ENCODE data around the gene FAM8A1.

GRCh38 chr6:17574866-17575560, 25.1 kb upstream of the FAM8A1 start:
- TF ChIP-seq MAX (IDR thresholded peaks at IDR 0.05; ENCODE audit: low read depth), result no peak
- no peak for TF ChIP-seq POLR2AphosphoS5 (IDR thresholded peaks at IDR 0.05; ENCODE audit: low read depth, low read length)
- TF ChIP-seq CTCF (IDR thresholded peaks at IDR 0.05), result no peak
- TF ChIP-seq FOXM1 (IDR thresholded peaks at IDR 0.05; ENCODE audit: low read depth), result no peak
- TF ChIP-seq EZH2phosphoT487 (IDR thresholded peaks at IDR 0.05; ENCODE audit: borderline replicate concordance, low read depth), result no peak
- no peak for TF ChIP-seq REST (IDR thresholded peaks at IDR 0.05; ENCODE audit: low read depth, low read length)
- no peak for TF ChIP-seq USF2 (IDR thresholded peaks at IDR 0.05; ENCODE audit: borderline replicate concordance, low read depth, low read length)
- no peak for TF ChIP-seq TAF1 (IDR thresholded peaks at IDR 0.05; ENCODE audit: borderline replicate concordance, low read depth, low read length)
- no peak for TF ChIP-seq FOXJ3 (CRISPR knock-in tag; IDR thresholded peaks at IDR 0.05)
- TF ChIP-seq RAD21 (IDR thresholded peaks at IDR 0.05; ENCODE audit: low read length), result no peak
- TF ChIP-seq GATA2 (CRISPR knock-in tag; IDR thresholded peaks at IDR 0.05), result no peak

Data from SK-N-SH (cell line).